ENCODE measurements around the gene GCAT. TPM values are rescaled to one million over a fixed set of nuclear protein-coding genes. Genes with fewer than 3 reads are reported as not detected.
A peak's percentile ranks its signal among the peaks of the same experiment; 100 is the strongest.

GCAT gene
- total and polyA plus RNA-seq, 10 of the 15 experiments (the other 5 are each of a cell fraction or from before 2014, with no cell fraction given), result 0.95 to 34.3 (median 15.3) TPM

DNA sequence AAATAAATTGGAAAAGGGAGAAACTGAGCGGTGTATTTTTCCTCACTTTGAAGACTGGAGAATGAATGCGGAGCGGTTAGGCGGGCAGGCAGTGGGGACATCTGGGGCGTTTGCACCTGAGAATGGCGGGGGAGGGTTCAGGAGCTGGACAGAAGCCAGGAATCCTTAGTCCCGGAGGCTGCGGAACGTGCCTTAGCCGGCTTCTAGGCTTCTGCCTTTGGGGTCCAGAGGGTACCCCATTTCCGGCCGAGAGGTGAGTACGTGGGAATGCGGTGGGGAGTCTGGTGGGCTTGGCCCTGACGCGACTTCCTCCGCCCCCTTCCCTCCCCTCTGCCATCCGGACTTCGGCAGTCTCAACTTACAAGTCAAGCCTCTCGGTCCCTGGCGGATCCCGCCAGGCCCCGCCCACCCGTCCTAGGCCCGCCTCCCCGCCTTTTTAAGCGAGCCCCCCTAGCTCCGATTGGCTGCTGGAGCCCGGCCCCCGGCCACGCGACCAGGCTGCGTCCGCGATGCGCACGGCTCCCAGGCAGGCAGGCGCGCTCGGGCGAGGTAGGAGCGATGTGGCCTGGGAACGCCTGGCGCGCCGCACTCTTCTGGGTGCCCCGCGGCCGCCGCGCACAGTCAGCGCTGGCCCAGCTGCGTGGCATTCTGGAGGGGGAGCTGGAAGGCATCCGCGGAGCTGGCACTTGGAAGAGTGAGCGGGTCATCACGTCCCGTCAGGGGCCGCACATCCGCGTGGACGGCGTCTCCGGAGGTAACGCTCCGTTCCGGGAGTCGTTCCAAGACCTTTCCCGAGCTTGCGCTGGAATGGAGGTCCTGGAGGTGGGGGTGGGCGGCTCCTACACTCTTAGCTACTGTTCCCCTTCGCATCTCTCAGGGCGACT is at the start of gene GCAT (continued):
- TF ChIP-seq DPF2 (IDR thresholded peaks at IDR 0.05) (0 out of 2 replicates have a peak, but pooled peaks have one; percentile 51), YBX1 (IDR thresholded peaks at IDR 0.05) (no peak), YY1 (IDR thresholded peaks at IDR 0.05; ENCODE audit: low read depth, low read length) (0 out of 2 replicates have a peak, but pooled peaks have one; percentile 12), FOXM1 (IDR thresholded peaks at IDR 0.05; ENCODE audit: low read depth, low read length) (no peak), SMAD1 (IDR thresholded peaks at IDR 0.05; ENCODE audit: low read depth, partially characterized antibody) (no peak), JUNB (IDR thresholded peaks at IDR 0.05) (no peak), GATAD2B (conservative IDR thresholded peaks at IDR 0.05; ENCODE audit: low read depth) (no peak), CBFB (IDR thresholded peaks at IDR 0.05; ENCODE audit: low read depth) (no peak), ATF7 (IDR thresholded peaks at IDR 0.05; ENCODE audit: low read depth) (0 out of 2 replicates have a peak, but pooled peaks have one; percentile 15), CEBPB (IDR thresholded peaks at IDR 0.05; ENCODE audit: borderline replicate concordance in 1 of 2, low read depth in 2 of 2, low read length in 2 of 2) (no peak), ZNF207 (IDR thresholded peaks at IDR 0.05; ENCODE audit: borderline replicate concordance) (0 out of 2 replicates have a peak, but pooled peaks have one; percentile 17), NFYB (IDR thresholded peaks at IDR 0.05; ENCODE audit: insufficient read depth, low read depth, low read length) (peak; percentile 92), KDM1A (IDR thresholded peaks at IDR 0.05; ENCODE audit: borderline replicate concordance) (no peak), PML (IDR thresholded peaks at IDR 0.05; ENCODE audit: low read length) (no peak), SP1 (IDR thresholded peaks at IDR 0.05; ENCODE audit: low read depth, low read length) (peak; percentile 46), MYB (IDR thresholded peaks at IDR 0.05; ENCODE audit: borderline replicate concordance, low read depth, low read length) (no peak)
- TF ChIP-seq, protein P1, sequence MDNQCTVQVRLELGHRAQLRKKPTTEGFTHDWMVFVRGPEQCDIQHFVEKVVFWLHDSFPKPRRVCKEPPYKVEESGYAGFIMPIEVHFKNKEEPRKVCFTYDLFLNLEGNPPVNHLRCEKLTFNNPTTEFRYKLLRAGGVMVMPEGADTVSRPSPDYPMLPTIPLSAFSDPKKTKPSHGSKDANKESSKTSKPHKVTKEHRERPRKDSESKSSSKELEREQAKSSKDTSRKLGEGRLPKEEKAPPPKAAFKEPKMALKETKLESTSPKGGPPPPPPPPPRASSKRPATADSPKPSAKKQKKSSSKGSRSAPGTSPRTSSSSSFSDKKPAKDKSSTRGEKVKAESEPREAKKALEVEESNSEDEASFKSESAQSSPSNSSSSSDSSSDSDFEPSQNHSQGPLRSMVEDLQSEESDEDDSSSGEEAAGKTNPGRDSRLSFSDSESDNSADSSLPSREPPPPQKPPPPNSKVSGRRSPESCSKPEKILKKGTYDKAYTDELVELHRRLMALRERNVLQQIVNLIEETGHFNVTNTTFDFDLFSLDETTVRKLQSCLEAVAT (IDR thresholded peaks at IDR 0.05), result 0 out of 2 replicates have a peak, but pooled peaks have one; percentile 28
- TF ChIP-seq, protein P2, sequence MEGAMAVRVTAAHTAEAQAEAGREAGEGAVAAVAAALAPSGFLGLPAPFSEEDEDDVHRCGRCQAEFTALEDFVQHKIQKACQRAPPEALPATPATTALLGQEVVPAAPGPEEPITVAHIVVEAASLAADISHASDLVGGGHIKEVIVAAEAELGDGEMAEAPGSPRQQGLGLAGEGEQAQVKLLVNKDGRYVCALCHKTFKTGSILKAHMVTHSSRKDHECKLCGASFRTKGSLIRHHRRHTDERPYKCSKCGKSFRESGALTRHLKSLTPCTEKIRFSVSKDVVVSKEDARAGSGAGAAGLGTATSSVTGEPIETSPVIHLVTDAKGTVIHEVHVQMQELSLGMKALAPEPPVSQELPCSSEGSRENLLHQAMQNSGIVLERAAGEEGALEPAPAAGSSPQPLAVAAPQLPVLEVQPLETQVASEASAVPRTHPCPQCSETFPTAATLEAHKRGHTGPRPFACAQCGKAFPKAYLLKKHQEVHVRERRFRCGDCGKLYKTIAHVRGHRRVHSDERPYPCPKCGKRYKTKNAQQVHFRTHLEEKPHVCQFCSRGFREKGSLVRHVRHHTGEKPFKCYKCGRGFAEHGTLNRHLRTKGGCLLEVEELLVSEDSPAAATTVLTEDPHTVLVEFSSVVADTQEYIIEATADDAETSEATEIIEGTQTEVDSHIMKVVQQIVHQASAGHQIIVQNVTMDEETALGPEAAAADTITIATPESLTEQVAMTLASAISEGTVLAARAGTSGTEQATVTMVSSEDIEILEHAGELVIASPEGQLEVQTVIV (IDR thresholded peaks at IDR 0.05; ENCODE audit: borderline replicate concordance, partially characterized antibody), result no peak

Data from GM12878 (cell line).